Gastroesophageal sphincter (tissue), 3 donors: ENCODE data around the gene ADAMTSL3.

Experiments used
- CTCF ChIP-seq, 4 experiments: fragments of 200-600 bp in 2 of 4; fragments of 450-650 bp in 2 of 4; sonication (generic) in 1 of 4; IDR thresholded peaks; one replicate each; pipeline ENCODE4 v1.5.1; 2017 to 2019; ENCODE audit warnings: antibody characterized with exemption in 4 of 4, mild to moderate bottlenecking in 2 of 4, moderate library complexity in 2 of 4
- EP300 ChIP-seq: sonication (generic); formaldehyde crosslinking; IDR thresholded peaks from one replicate; pipeline ENCODE4 v1.6.1; 2017; ENCODE audit warnings: antibody characterized with exemption, mild to moderate bottlenecking
- POLR2A ChIP-seq, 2 donors: fragments of 450-650 bp; IDR thresholded peaks; one replicate each; pipeline ENCODE4 v1.6.1; 2017; ENCODE audit warnings: antibody characterized with exemption in 2 of 2, mild to moderate bottlenecking in 2 of 2, moderate library complexity in 1 of 2
- POLR2AphosphoS5 ChIP-seq: sonication (generic); formaldehyde crosslinking; IDR thresholded peaks from one replicate; pipeline ENCODE4 v1.6.1; 2017; ENCODE audit warnings: antibody characterized with exemption

- TF ChIP-seq CTCF (IDR thresholded peaks at IDR 0.05) (no peak), POLR2A (IDR thresholded peaks at IDR 0.05) (no peak), POLR2AphosphoS5 (no peak), EP300 (no peak)
Measured at GRCh38 chr15:83694536-83694935, 40.6 kb downstream of the ADAMTSL3 start.
